ENCODE data around the gene MCRIP1.

DNA sequence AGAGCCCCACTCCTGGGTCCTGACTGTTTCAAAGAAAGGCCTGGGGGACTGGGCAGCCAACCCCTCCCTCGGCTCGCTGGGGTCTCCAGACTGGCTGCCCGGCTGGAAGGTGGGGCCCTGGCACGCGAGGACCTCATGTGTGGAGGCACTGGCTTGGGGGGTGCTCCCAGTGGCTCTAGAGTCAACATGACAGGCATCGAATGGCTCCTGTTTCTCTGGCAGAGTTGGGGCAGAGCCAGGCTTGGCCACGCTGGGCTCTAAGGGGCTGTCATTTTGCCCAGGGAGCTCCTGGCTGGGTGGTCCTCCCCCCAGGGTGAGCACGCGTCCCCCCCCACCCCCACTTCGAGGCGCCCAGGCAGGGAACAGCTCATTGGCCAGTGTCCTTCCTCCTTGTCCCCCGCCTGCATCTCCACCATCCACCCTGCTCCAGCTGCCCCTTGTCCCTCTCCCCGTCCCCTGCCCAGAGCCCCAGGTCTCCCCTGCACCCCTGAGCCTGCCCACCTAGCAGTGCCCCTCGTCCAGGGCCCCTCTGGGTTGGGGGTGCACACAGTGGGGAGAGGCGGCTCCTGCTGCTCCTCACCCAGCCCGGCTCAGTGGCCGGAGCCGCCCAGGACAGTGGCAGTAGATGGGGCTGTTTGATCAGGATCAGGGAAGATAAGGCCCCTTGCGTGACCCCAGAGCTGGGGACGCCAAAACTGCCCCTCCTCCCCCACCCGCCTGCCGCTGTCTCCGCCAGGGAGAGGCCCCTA, 26.5 kb downstream of the MCRIP1 start:
- TF ChIP-seq, protein P1, sequence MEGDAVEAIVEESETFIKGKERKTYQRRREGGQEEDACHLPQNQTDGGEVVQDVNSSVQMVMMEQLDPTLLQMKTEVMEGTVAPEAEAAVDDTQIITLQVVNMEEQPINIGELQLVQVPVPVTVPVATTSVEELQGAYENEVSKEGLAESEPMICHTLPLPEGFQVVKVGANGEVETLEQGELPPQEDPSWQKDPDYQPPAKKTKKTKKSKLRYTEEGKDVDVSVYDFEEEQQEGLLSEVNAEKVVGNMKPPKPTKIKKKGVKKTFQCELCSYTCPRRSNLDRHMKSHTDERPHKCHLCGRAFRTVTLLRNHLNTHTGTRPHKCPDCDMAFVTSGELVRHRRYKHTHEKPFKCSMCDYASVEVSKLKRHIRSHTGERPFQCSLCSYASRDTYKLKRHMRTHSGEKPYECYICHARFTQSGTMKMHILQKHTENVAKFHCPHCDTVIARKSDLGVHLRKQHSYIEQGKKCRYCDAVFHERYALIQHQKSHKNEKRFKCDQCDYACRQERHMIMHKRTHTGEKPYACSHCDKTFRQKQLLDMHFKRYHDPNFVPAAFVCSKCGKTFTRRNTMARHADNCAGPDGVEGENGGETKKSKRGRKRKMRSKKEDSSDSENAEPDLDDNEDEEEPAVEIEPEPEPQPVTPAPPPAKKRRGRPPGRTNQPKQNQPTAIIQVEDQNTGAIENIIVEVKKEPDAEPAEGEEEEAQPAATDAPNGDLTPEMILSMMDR (IDR thresholded peaks at IDR 0.05), result no peak
- TF ChIP-seq POLR2A (IDR thresholded peaks at IDR 0.05), result no peak
